ENCODE data around the gene CCDC158.
A peak's percentile ranks its signal among the peaks of the same experiment; 100 is the strongest.
"Not testable (repeated sequence)": the region's sequence is repeated elsewhere in the genome, so short reads cannot be mapped to it uniquely, and the experiment has no call there.

Gene CCDC158

GRCh38 chr4:76307660-76308014 lies 113.3 kb downstream of the CCDC158 start:
- DNase-seq = no peak

GRCh38 chr4:76306882-76307659 lies 113.9 kb downstream of the CCDC158 start:
- peak in 2 of 5 donors; percentile 7 to 35 for DNase-seq

- peak in 2 of 5 donors; percentile 24 to 48 for DNase-seq
These were observed 114.7 kb downstream of the CCDC158 start, which contains the start of gene STBD1 for GRCh38 chr4:76305971-76306881. Gene STBD1, plus strand, starts transcription at chr4:76306733. Its CDS starts 37 bp downstream, at chr4:76306770.

- peak in 1 of 5 donors; percentile 65 for DNase-seq
These were observed 115.8 kb downstream of the CCDC158 start for GRCh38 chr4:76305033-76305687.

GRCh38 chr4:76302826-76303438 lies 118.0 kb downstream of the CCDC158 start:
- DNase-seq = no peak

- DNase-seq = no peak
These were observed 119.2 kb downstream of the CCDC158 start for GRCh38 chr4:76301775-76302162.

- DNase-seq = peak in 1 of 5 donors; percentile 89
These were observed 119.7 kb downstream of the CCDC158 start for GRCh38 chr4:76301068-76301774.

GRCh38 chr4:76300012-76300411 lies 120.9 kb downstream of the CCDC158 start:
- no peak for DNase-seq

GRCh38 chr4:76298227-76298626 lies 122.7 kb downstream of the CCDC158 start:
- no peak for DNase-seq

- DNase-seq = no peak
These were observed 124.6 kb downstream of the CCDC158 start for GRCh38 chr4:76296286-76296820.

GRCh38 chr4:76293772-76294171 lies 127.2 kb downstream of the CCDC158 start:
- DNase-seq = no peak

GRCh38 chr4:76292730-76293129 lies 128.2 kb downstream of the CCDC158 start:
- DNase-seq = no peak

GRCh38 chr4:76287811-76288210 lies 133.1 kb downstream of the CCDC158 start:
- peak in 1 of 5 donors; percentile 28 for DNase-seq

- DNase-seq = no peak
These were observed 137.0 kb downstream of the CCDC158 start for GRCh38 chr4:76283900-76284299.

- no peak for DNase-seq
These were observed 137.8 kb downstream of the CCDC158 start for GRCh38 chr4:76282941-76283689.

- DNase-seq = not testable (repeated sequence)
These were observed 139.3 kb downstream of the CCDC158 start for GRCh38 chr4:76281594-76281993.

GRCh38 chr4:76280488-76281441 lies 140.2 kb downstream of the CCDC158 start:
- no peak for DNase-seq

GRCh38 chr4:76279462-76279861 lies 141.5 kb downstream of the CCDC158 start:
- peak in 2 of 5 donors; percentile 5 to 53 for DNase-seq

GRCh38 chr4:76278583-76278982 lies 142.4 kb downstream of the CCDC158 start:
- no peak for DNase-seq

GRCh38 chr4:76277667-76278066 lies 143.3 kb downstream of the CCDC158 start:
- no peak for DNase-seq
